HUES6 (cell line): Measurements from ENCODE around the gene CLEC4C.

Experiments
- H3K27ac ChIP-seq: 2 replicates; pipeline ENCODE4 v1.7.0; 2013; ENCODE audit warnings: low read depth, mild to moderate bottlenecking, low read length, inconsistent platforms
- H3K27me3 ChIP-seq: 2 replicates; pipeline ENCODE4 v1.6.1; 2013; ENCODE audit warnings: low read length; ENCODE audit not compliant: control insufficient read depth, insufficient read depth
- H3K36me3 ChIP-seq: 2 replicates; pipeline ENCODE4 v1.6.1; 2013; ENCODE audit warnings: low read length; ENCODE audit not compliant: control insufficient read depth, insufficient read depth
- H3K4me1 ChIP-seq: 2 replicates; pipeline ENCODE4 v1.6.1; 2013; ENCODE audit warnings: low read length; ENCODE audit not compliant: control insufficient read depth, insufficient read depth
- H3K4me3 ChIP-seq: 2 replicates; pipeline ENCODE4 v1.5.1; 2013; ENCODE audit warnings: low read depth, low read length
- H3K9ac ChIP-seq: one replicate; pipeline ENCODE4 v1.6.1; 2013; ENCODE audit warnings: mild to moderate bottlenecking, low read length
- H3K9me3 ChIP-seq: 2 replicates; pipeline ENCODE4 v1.6.1; 2013; ENCODE audit warnings: low read depth, low read length; ENCODE audit not compliant: control insufficient read depth, insufficient read depth

Gene CLEC4C

DNA sequence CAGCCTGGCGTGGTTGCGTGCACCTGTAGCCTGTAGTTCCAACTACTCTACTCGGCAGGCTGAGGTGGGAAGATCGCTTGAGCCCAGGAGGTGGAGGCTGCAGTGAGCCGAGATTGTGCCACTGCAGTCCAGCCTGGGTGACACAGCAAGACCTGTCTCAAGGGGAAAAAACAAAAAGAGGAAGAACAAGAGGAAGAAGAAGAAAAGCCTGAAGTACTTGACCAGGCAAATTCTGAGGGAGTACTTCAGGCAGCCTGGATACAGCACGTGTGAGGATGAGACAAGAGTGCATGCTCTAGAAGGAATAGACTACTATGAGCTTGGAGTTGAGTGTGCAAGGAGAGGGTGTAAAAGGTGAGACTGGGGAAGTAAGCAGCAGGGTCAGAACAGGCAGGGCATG lies 53.4 kb downstream of the CLEC4C start:
- Histone ChIP-seq H3K36me3 (peaks cover 15% of the 10 kb centered on the region), H3K27me3 (no peaks in the 10 kb centered on the region), H3K27ac (peak overlapping the region; percentile 28; the same call in 1 of the 2 replicates), H3K4me1 (peaks cover 26% of the 10 kb centered on the region), H3K4me3 (peak overlapping the region; percentile 30; the same call in 1 of the 2 replicates), H3K9me3 (no peaks in the 10 kb centered on the region), H3K9ac (peak overlapping the region; percentile 50)

DNA sequence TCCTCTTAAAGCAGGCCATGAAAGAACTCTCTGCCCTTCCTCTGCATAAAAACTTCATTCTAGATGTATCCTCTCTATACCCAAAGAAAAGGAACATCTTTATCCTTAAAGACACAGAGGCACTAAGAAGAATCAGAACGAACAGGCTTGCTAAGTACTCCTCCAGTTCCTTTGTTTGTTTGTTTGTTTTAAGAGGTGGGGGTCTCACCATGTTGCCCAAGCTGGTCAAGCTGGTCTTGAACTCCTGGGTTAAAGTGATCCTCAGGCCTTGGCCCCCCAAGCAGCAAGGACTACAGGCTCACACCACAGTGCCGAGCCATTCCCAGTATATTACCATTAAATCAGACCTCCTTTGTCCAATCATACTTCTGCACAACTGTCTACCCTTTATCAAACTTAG lies 65.6 kb downstream of the CLEC4C start:
- H3K4me1 ChIP-seq, result peaks cover 6% of the 10 kb centered on the region
- H3K36me3 ChIP-seq, result no peaks in the 10 kb centered on the region
- H3K27me3 ChIP-seq, result no peaks in the 10 kb centered on the region
- no peak overlapping the region for H3K4me3 ChIP-seq
- H3K27ac ChIP-seq, result no peak overlapping the region
- no peak overlapping the region for H3K9ac ChIP-seq
- H3K9me3 ChIP-seq, result no peaks in the 10 kb centered on the region
